AG04450 (cell line): Measurements from ENCODE around the gene ANKRD17. TPM values are rescaled to one million over a fixed set of nuclear protein-coding genes. Genes with fewer than 3 reads are reported as not detected.

Source experiments
- CTCF ChIA-PET: fragments of 300-600, 350-600 bp; formaldehyde crosslinking; extraction: SDS; loops from one replicate; lab custom pipeline; 2022; ENCODE audit warnings: antibody characterized with exemption, inconsistent platforms; lab: Charles Lee
- POLR2A ChIA-PET: fragments of 350-600 bp; formaldehyde crosslinking; extraction: SDS; loops from one replicate; lab custom pipeline; 2021; ENCODE audit warnings: antibody characterized with exemption, inconsistent platforms; lab: Yijun Ruan, JAX
- DNase-seq: peaks from one replicate; pipeline ENCODE4 v3.0.0-alpha.2; 2011; ENCODE audit warnings: low read depth, low spot score
- H3K27ac ChIP-seq: one replicate; pipeline ENCODE4 v1.5.1; 2012; ENCODE audit warnings: low read depth, low read length, control low read depth
- H3K27me3 ChIP-seq: one replicate; pipeline ENCODE4 v1.6.0; 2012; ENCODE audit warnings: low read length; ENCODE audit not compliant: control insufficient read depth, insufficient read depth
- H3K4me3 ChIP-seq: 2 replicates; pipeline ENCODE4 v1.5.1; 2011; ENCODE audit warnings: mild to moderate bottlenecking, low read depth, low read length, control low read depth
- H3K9me3 ChIP-seq: 2 replicates; pipeline ENCODE4 v1.5.1; 2012; ENCODE audit warnings: low read length; ENCODE audit not compliant: control insufficient read depth, insufficient read depth
- polyA plus RNA-seq: library from polyadenylated mRNA; depleted of rRNA; stranded (reverse); fragments of >200 nt; gene quantifications from 2 replicates; pipeline ENCODE4 v1.2.3, GENCODE V29; 2011
- TF ChIP-seq, protein P1 (sequence below): IDR thresholded peaks from 2 replicates; pipeline ENCODE4 v1.5.1; 2011; ENCODE audit warnings: low read depth, low read length, control low read depth, inconsistent platforms

Gene ANKRD17
- polyA plus RNA-seq, 1 experiment, result 71.1 TPM

DNA sequence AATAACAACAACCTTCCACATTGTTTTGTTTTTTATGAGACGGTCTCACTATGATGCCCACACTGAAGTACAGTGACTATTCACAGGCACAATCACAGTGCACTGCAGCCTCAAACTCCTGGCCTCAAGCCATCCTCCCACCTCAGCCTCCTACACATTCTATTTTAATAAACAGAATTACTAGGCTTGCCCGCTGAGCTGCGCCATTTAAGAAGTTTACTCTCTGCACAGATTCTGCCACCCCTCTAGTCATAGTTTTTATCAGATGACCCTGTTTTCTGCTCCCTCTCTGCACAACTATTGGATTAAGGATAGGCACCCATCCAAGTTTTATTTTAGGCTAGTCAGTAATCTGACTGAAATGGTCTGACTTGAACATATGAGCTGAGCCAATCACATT is 177.8 kb downstream of the ANKRD17 start:
- Histone ChIP-seq H3K27me3 (no peaks in the 10 kb centered on the region), H3K9me3 (no peaks in the 10 kb centered on the region), H3K27ac (no peak overlapping the region), H3K4me3 (no peak overlapping the region)
- CTCF ChIA-PET, result interaction anchor here (2.0 kb wide), 1 partner anchor 176 kb away, joined by 5 read pairs; no protein-coding TSS in a partner anchor
- TF ChIP-seq, protein P1, sequence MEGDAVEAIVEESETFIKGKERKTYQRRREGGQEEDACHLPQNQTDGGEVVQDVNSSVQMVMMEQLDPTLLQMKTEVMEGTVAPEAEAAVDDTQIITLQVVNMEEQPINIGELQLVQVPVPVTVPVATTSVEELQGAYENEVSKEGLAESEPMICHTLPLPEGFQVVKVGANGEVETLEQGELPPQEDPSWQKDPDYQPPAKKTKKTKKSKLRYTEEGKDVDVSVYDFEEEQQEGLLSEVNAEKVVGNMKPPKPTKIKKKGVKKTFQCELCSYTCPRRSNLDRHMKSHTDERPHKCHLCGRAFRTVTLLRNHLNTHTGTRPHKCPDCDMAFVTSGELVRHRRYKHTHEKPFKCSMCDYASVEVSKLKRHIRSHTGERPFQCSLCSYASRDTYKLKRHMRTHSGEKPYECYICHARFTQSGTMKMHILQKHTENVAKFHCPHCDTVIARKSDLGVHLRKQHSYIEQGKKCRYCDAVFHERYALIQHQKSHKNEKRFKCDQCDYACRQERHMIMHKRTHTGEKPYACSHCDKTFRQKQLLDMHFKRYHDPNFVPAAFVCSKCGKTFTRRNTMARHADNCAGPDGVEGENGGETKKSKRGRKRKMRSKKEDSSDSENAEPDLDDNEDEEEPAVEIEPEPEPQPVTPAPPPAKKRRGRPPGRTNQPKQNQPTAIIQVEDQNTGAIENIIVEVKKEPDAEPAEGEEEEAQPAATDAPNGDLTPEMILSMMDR, result no peak
- POLR2A ChIA-PET, result no interaction called here
- no peak for DNase-seq

DNA sequence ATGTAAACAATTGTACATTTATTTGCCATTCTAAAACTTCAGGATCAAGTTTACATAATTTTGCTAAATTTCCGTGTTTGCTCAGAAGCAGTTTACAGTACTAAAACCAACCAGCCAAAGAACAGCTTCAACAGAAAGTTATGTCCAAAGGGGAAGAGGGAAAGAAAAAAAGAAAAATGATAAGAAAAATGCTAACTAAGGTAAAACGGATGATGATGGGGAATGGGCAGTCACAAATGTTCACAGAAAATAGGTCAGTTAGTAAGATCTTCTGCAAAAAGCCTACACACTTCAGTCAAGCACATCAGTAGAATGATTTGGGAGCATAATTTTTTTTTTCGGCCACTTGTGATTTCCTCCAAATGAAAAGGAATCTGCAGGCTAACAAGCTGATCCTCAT is 182.8 kb downstream of the ANKRD17 start:
- POLR2A ChIA-PET, result no interaction called here
- DNase-seq, result no peak
- Histone ChIP-seq H3K27me3 (no peaks in the 10 kb centered on the region), H3K27ac (no peak overlapping the region), H3K4me3 (no peak overlapping the region), H3K9me3 (no peaks in the 10 kb centered on the region)
- TF ChIP-seq, protein P1, result no peak
- CTCF ChIA-PET, result no interaction called here

DNA sequence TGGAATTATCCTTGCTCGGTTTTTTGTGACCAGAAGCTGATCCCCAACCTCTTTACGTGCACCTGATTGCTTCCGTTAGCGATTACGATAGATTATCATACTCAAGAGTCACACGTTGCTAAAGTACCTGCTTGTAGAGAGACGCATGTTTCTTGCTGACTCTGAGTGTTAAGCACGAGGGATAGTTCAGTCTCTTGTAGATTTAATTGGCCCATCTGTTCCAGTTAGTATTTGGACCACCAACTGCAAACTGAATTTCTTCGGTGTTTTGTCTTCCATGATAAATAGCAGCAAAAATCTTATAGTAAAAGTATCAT is 188.6 kb downstream of the ANKRD17 start:
- no peak for DNase-seq
- ChIA-PET POLR2A (interaction anchor here (0.8 kb wide), 1 partner anchor 189 kb away, joined by 3 read pairs; the partner anchor contains the start of gene ANKRD17), CTCF (no interaction called here)
- Histone ChIP-seq H3K27ac (peak overlapping the region; percentile 70), H3K9me3 (no peaks in the 10 kb centered on the region; the same call in 1 of the 2 replicates), H3K27me3 (no peaks in the 10 kb centered on the region), H3K4me3 (peak overlapping the region; percentile 56)
- TF ChIP-seq, protein P1, result no peak

DNA sequence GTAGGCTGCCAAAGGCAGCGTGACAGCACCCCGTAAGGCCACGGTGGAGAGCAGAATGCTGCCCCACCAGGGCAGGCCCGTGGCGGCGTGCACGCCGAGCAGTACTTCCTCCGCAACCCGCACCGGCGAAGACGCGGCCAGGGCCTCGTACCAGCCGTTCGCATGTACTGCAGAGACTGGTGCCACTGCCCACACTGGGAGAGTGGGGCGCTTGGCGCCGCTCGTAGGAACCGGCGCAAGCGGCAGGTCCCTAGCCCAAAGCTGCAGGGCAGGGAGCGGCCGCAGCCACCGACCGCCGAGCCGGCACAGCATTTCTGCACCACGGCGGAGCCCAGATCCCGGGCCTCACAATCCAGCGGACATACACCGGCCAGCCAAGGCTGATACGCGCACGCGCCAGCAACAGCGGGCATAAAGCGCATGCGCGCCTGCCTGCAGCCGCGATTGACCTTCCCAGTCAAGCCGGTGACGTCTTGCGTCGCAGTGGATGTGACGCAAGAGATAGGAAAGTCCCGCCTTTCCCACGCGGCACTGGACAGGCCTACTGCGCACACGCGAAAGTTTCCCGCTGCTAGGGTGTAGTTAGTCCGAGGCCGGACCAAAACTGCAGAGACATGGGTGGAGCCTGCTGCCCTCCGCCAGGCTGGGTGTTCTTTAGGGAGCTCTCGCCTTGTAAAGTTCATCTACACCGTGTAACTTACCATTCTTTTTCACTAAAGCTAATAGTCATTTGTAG is 189.1 kb downstream of the ANKRD17 start, which contains the start of gene COX18:
COX18 (minus strand) TSS at position 379 of the 736 bp plus-strand sequence; CDS start at position 312, 67 bp downstream.
- peak; percentile 98 for DNase-seq
- TF ChIP-seq, protein P1, result no peak

More for the DNA sequence above, 189.1 kb downstream of the ANKRD17 start, which contains the start of gene COX18:
- ChIA-PET POLR2A (interaction anchor here (0.8 kb wide), 1 partner anchor 189 kb away, joined by 3 read pairs; the partner anchor contains the start of gene ANKRD17), CTCF (no interaction called here)
- Histone ChIP-seq H3K27me3 (no peaks in the 10 kb centered on the region), H3K9me3 (no peaks in the 10 kb centered on the region; the same call in 1 of the 2 replicates), H3K4me3 (peak within 1 kb of the TSS; percentile 77), H3K27ac (peak within 1 kb of the TSS; percentile 90)
